H1 (cell line): Measurements from ENCODE around the gene IKZF1. TPM values are rescaled to one million over a fixed set of nuclear protein-coding genes. Genes with fewer than 3 reads are reported as not detected.

ENCODE experiments used
- CTCF ChIA-PET: fragments of 300-600 bp; sonication (Branson Sonifier 250); formaldehyde crosslinking; loops from one replicate; lab custom pipeline; 2021; ENCODE audit not compliant: partially characterized antibody; lab: Charles Lee
- POLR2A ChIA-PET: fragments of 300-600 bp; sonication (Branson Sonifier 250); formaldehyde crosslinking; loops from one replicate; lab custom pipeline; 2021; ENCODE audit warnings: inconsistent platforms; ENCODE audit not compliant: partially characterized antibody; lab: Charles Lee
- DNase-seq, 2 experiments: peaks; one replicate each; pipeline versions ENCODE4 v3.0.0 to v3.0.0-alpha.2; 2010 to 2022; ENCODE audit warnings: low spot score in 2 of 2, low read depth in 1 of 2, mixed read lengths in 1 of 2
- FAIRE-seq: peaks from 2 replicates; lab custom pipeline; 2011; peaks lifted over from hg19 to GRCh38; lab: Jason Lieb, UNC
- H2AFZ ChIP-seq: 2 replicates; pipeline ENCODE4 v1.8.1; 2012; ENCODE audit warnings: low read length, inconsistent platforms
- H2AK5ac ChIP-seq: 2 replicates; pipeline ENCODE4 v1.6.1; 2013; ENCODE audit warnings: low read depth, low read length
- H2BK120ac ChIP-seq: replicated peaks from 2 replicates; pipeline ENCODE3; 2013; ENCODE audit warnings: low read depth, low read length, inconsistent platforms
- H2BK12ac ChIP-seq: 2 replicates; pipeline ENCODE4 v1.6.1; 2013; ENCODE audit warnings: low read depth, low read length
- H2BK15ac ChIP-seq: 2 replicates; pipeline ENCODE4 v1.6.1; 2013; ENCODE audit warnings: low read length
- H2BK20ac ChIP-seq: 2 replicates; pipeline ENCODE4 v1.6.1; 2013; ENCODE audit warnings: low read length
- H2BK5ac ChIP-seq: 2 replicates; pipeline ENCODE4 v1.6.1; 2013; ENCODE audit warnings: low read depth, low read length
- H3K14ac ChIP-seq: 2 replicates; pipeline ENCODE4 v1.6.1; 2013; ENCODE audit warnings: inconsistent platforms; ENCODE audit not compliant: insufficient read length
- H3K18ac ChIP-seq: 2 replicates; pipeline ENCODE4 v1.6.1; 2013; ENCODE audit warnings: low read length; ENCODE audit errors: extremely low read depth
- H3K23ac ChIP-seq: 2 replicates; pipeline ENCODE4 v1.6.1; 2013; ENCODE audit warnings: inconsistent platforms; ENCODE audit not compliant: insufficient read length
- H3K23me2 ChIP-seq: 2 replicates; pipeline ENCODE4 v1.6.1; 2013; ENCODE audit warnings: low read depth, low read length
- H3K27ac ChIP-seq: 2 replicates; pipeline ENCODE4 v1.6.1; 2011; ENCODE audit warnings: low read depth, low read length, inconsistent platforms
- H3K27me3 ChIP-seq, 4 experiments: replicated peaks in 1 of 4; 1 replicate in 1 of 4; 2 replicates in 3 of 4; pipeline versions ENCODE4 v1.6.1 to v1.8.1; 2011 to 2013; ENCODE audit warnings: low read length in 3 of 4, mild to moderate bottlenecking in 3 of 4, inconsistent platforms in 2 of 4, mixed read lengths in 2 of 4, moderate library complexity in 1 of 4; ENCODE audit not compliant: control insufficient read depth in 3 of 4, insufficient read depth in 3 of 4; ENCODE audit errors: extremely low read depth in 1 of 4
- H3K36me3 ChIP-seq, 4 experiments: 2 replicates each; pipeline versions ENCODE4 v1.6.1 to v1.8.1; 2011 to 2013; ENCODE audit warnings: mild to moderate bottlenecking in 4 of 4, low read length in 3 of 4, moderate library complexity in 2 of 4, control low read depth in 1 of 4, inconsistent platforms in 1 of 4; ENCODE audit not compliant: insufficient read depth in 4 of 4, control insufficient read depth in 2 of 4
- H3K4ac ChIP-seq: replicated peaks from 2 replicates; pipeline ENCODE3; 2013; ENCODE audit warnings: low read length, low read depth, mixed read lengths, inconsistent platforms; ENCODE audit not compliant: insufficient read length
- H3K4me1 ChIP-seq, 4 experiments: replicated peaks in 1 of 4; 1 replicate in 1 of 4; 2 replicates in 3 of 4; pipeline versions ENCODE4 v1.6.1 to v1.8.1; 2011 to 2013; ENCODE audit warnings: low read length in 3 of 4, inconsistent platforms in 2 of 4, mixed read lengths in 1 of 4; ENCODE audit not compliant: insufficient read depth in 4 of 4, control insufficient read depth in 3 of 4
- H3K4me2 ChIP-seq, 2 experiments: 2 replicates each; pipeline versions ENCODE4 v1.6.1 to v1.8.1; 2011 to 2013; ENCODE audit warnings: low read depth in 2 of 2, low read length in 2 of 2, control low read depth in 1 of 2, inconsistent platforms in 1 of 2, mild to moderate bottlenecking in 1 of 2; ENCODE audit not compliant: insufficient read depth in 1 of 2
- H3K4me3 ChIP-seq, 4 experiments: fragments of 200-600, 300-600 bp in 1 of 4; sonication (generic), shearing (Covaris generic), sonication (Bioruptor Twin) in 1 of 4; 2 replicates each; pipeline versions ENCODE4 v1.5.1 to v1.8.1; 2011 to 2016; ENCODE audit warnings: low read length in 4 of 4, low read depth in 3 of 4, control low read depth in 2 of 4, inconsistent platforms in 2 of 4, mild to moderate bottlenecking in 2 of 4, mixed read lengths in 1 of 4, moderate library complexity in 1 of 4; ENCODE audit not compliant: insufficient read depth in 2 of 4; ENCODE audit errors: extremely low read depth in 1 of 4
- H3K56ac ChIP-seq: replicated peaks from 2 replicates; pipeline ENCODE3; 2013; ENCODE audit warnings: low read depth, mild to moderate bottlenecking, mixed read lengths, low read length, inconsistent platforms; ENCODE audit not compliant: insufficient read length
- H3K79me1 ChIP-seq: 2 replicates; pipeline ENCODE4 v1.6.1; 2013; ENCODE audit warnings: low read depth, low read length, control low read depth
- H3K79me2 ChIP-seq, 2 experiments: 2 replicates each; pipeline versions ENCODE4 v1.6.1 to v1.8.1; 2012 to 2013; ENCODE audit warnings: low read length in 2 of 2, mild to moderate bottlenecking in 2 of 2, inconsistent platforms in 1 of 2; ENCODE audit not compliant: insufficient read depth in 2 of 2, control insufficient read depth in 1 of 2
- H3K9ac ChIP-seq, 4 experiments: replicated peaks in 1 of 4; 1 replicate in 1 of 4; 2 replicates in 3 of 4; pipeline versions ENCODE4 v1.6.1 to v1.8.1; 2011 to 2013; ENCODE audit warnings: low read depth in 3 of 4, low read length in 3 of 4, control low read depth in 2 of 4, mild to moderate bottlenecking in 2 of 4, moderate library complexity in 2 of 4, inconsistent platforms in 1 of 4; ENCODE audit errors: extremely low read depth in 1 of 4
- H3K9me3 ChIP-seq, 2 experiments: 2 replicates each; pipeline versions ENCODE4 v1.6.1 to v1.8.1; 2012 to 2013; ENCODE audit warnings: mild to moderate bottlenecking in 2 of 2, moderate library complexity in 2 of 2, control low read depth in 1 of 2, inconsistent platforms in 1 of 2, low read depth in 1 of 2, low read length in 1 of 2, mixed read lengths in 1 of 2; ENCODE audit not compliant: insufficient read depth in 2 of 2
- H4K20me1 ChIP-seq, 2 experiments: replicated peaks in 1 of 2; 2 replicates each; pipeline versions ENCODE3 to v1.8.1; 2011 to 2013; ENCODE audit warnings: inconsistent platforms in 2 of 2, low read length in 2 of 2, mild to moderate bottlenecking in 1 of 2; ENCODE audit not compliant: insufficient read depth in 2 of 2, control insufficient read depth in 1 of 2
- H4K5ac ChIP-seq: 2 replicates; pipeline ENCODE4 v1.6.1; 2013; ENCODE audit warnings: low read length, low read depth, mixed read lengths, inconsistent platforms; ENCODE audit not compliant: insufficient read length
- H4K8ac ChIP-seq: 2 replicates; pipeline ENCODE4 v1.8.0; 2013; ENCODE audit warnings: mild to moderate bottlenecking, moderate library complexity, low read length, inconsistent platforms; ENCODE audit not compliant: insufficient read depth; ENCODE audit errors: extremely low read depth
- H4K91ac ChIP-seq: replicated peaks from 2 replicates; pipeline ENCODE3; 2013; ENCODE audit warnings: low read length, mixed read lengths, inconsistent platforms; ENCODE audit not compliant: insufficient read length
- E2F6 ChIP-seq: IDR thresholded peaks from 2 replicates; pipeline ENCODE4 v1.6.1; 2012; ENCODE audit warnings: inconsistent platforms
- GABPA ChIP-seq: IDR thresholded peaks from 2 replicates; pipeline ENCODE4 v1.6.1; 2011; ENCODE audit warnings: mild to moderate bottlenecking, low read length, moderate library complexity, borderline replicate concordance; ENCODE audit not compliant: insufficient read depth
- MAFK ChIP-seq: IDR thresholded peaks from 2 replicates; pipeline ENCODE4 v1.6.1; 2012; ENCODE audit warnings: low read depth, mild to moderate bottlenecking, improper control_type of control experiment, low read length
- NANOG ChIP-seq: IDR thresholded peaks from 2 replicates; pipeline ENCODE4 v1.6.1; 2011; ENCODE audit warnings: low read length, low read depth, mild to moderate bottlenecking, inconsistent platforms; ENCODE audit not compliant: insufficient read depth, poor library complexity, severe bottlenecking
- NRF1 ChIP-seq: IDR thresholded peaks from 2 replicates; pipeline ENCODE4 v1.6.1; 2011; ENCODE audit warnings: mild to moderate bottlenecking, low read depth, low read length, improper control_type of control experiment
- SAP30 ChIP-seq: fragments of 300-600 bp; sonication (generic); IDR thresholded peaks from 2 replicates; pipeline ENCODE4 v1.7.1; 2012; ENCODE audit warnings: low read length, moderate library complexity, mild to moderate bottlenecking, inconsistent platforms; ENCODE audit not compliant: insufficient read depth, insufficient replicate concordance
- YY1 ChIP-seq: IDR thresholded peaks from 2 replicates; pipeline ENCODE4 v1.6.1; 2011; ENCODE audit warnings: low read depth, mild to moderate bottlenecking, low read length
- WGBS, 2 experiments: shearing (Covaris generic) in 1 of 2; methylation state at CpG; one replicate each; pipeline versions ENCODE4 v1.1.6 to v1.1.7; 2013 to 2015; ENCODE audit warnings: low lambda C conversion rate in 2 of 2, mixed read lengths in 2 of 2, inconsistent platforms in 1 of 2, low coverage in 1 of 2, missing lambda C conversion rate in 1 of 2; ENCODE audit not compliant: insufficient replicate concordance in 2 of 2, insufficient coverage in 1 of 2, insufficient read length in 1 of 2; ENCODE audit errors: extremely low coverage in 1 of 2, missing lambda C conversion rate in 1 of 2; 5-methylcytosine and 5-hydroxymethylcytosine counted together
- polyA plus RNA-seq, 7 experiments: library from polyadenylated mRNA; depleted of rRNA in 3 of 7; stranded (reverse) in 5 of 7; unstranded in 2 of 7; fragments of >200 nt in 5 of 7; fragments of 200-250 nt in 2 of 7; gene quantifications; 1 replicate in 5 of 7; 2 replicates in 1 of 7; 4 replicates in 1 of 7; pipeline versions ENCODE4 v1.2.1 to v1.2.3, GENCODE V29; 2011 to 2013; ENCODE audit warnings: missing spikeins in 2 of 7, mixed read lengths in 2 of 7
- total RNA-seq: library from RNA; stranded (reverse); fragmentation: NEBNext Ultra II Directional; extraction: Animal tissue kit (Norgen Biotek cat#: 25700); gene quantifications from 2 replicates; pipeline ENCODE4 v1.2.1, GENCODE V29; 2021

IKZF1 gene
- total and polyA plus RNA-seq, 2 of the 8 experiments (the other 6 are each of a cell fraction or from before 2014, with no cell fraction given) = 0.74 to 1.5 TPM

- H2BK15ac ChIP-seq = no peak overlapping the region
- WGBS, 2 experiments = 89% methylated on average over 4 of the region's 4 CpGs; no CpG with 5 or more reads in 1 of the 2 experiments
- no peak overlapping the region for H3K14ac ChIP-seq
- no peak overlapping the region for H3K4ac ChIP-seq
- H3K79me1 ChIP-seq = no peaks in the 10 kb centered on the region
- no peak overlapping the region for H2BK120ac ChIP-seq
- H2BK12ac ChIP-seq = no peak overlapping the region
- no peak overlapping the region for H4K8ac ChIP-seq
- H2AK5ac ChIP-seq = no peak overlapping the region
- no peak overlapping the region for H3K4me3 ChIP-seq
- FAIRE-seq (no peak), DNase-seq (no peak)
- no peak overlapping the region for H4K5ac ChIP-seq
- CTCF ChIA-PET = no interaction called here
- no peak overlapping the region for H3K4me2 ChIP-seq
- no peaks in the 10 kb centered on the region for H3K9me3 ChIP-seq
- no peak overlapping the region for H3K23ac ChIP-seq
- H4K91ac ChIP-seq = no peak overlapping the region
- no peak overlapping the region for H2AFZ ChIP-seq
- no peak overlapping the region for H2BK20ac ChIP-seq
- TF ChIP-seq YY1 (no peak), MAFK (no peak), NRF1 (no peak), GABPA (no peak), E2F6 (no peak), NANOG (no peak), SAP30 (no peak)
- H3K9ac ChIP-seq = no peak overlapping the region
- no peaks in the 10 kb centered on the region for H3K79me2 ChIP-seq
- H3K36me3 ChIP-seq = no peaks in the 10 kb centered on the region
- no peaks in the 10 kb centered on the region for H3K27me3 ChIP-seq
- H3K56ac ChIP-seq = no peak overlapping the region
- no peak overlapping the region for H3K27ac ChIP-seq
- no peaks in the 10 kb centered on the region for H3K4me1 ChIP-seq
- POLR2A ChIA-PET = no interaction called here
- no peaks in the 10 kb centered on the region for H3K23me2 ChIP-seq
- H3K18ac ChIP-seq = no peak overlapping the region
- no peak overlapping the region for H2BK5ac ChIP-seq
- no peaks in the 10 kb centered on the region for H4K20me1 ChIP-seq
Observed at GRCh38 chr7:50285269-50285668, 19.2 kb upstream of the IKZF1 start.
